SU-DHL-6 (cell line): ENCODE measurements around the gene SMYD4.

Experiments
- EZH2phosphoT487 ChIP-seq: fragments of 200-600 bp; sonication (generic), shearing (Covaris generic); conservative IDR thresholded peaks from 2 replicates; pipeline ENCODE4 v1.6.1; 2018; ENCODE audit warnings: mild to moderate bottlenecking, antibody characterized with exemption, low read length, moderate library complexity, mixed read lengths
- TF ChIP-seq, protein P1 (sequence below): fragments of 200-600 bp; sonication (generic); IDR thresholded peaks from one replicate; pipeline ENCODE4 v1.5.1; 2017; ENCODE audit warnings: antibody characterized with exemption, mild to moderate bottlenecking, low read length, moderate library complexity; ENCODE audit not compliant: insufficient read depth, poor library complexity, severe bottlenecking

DNA sequence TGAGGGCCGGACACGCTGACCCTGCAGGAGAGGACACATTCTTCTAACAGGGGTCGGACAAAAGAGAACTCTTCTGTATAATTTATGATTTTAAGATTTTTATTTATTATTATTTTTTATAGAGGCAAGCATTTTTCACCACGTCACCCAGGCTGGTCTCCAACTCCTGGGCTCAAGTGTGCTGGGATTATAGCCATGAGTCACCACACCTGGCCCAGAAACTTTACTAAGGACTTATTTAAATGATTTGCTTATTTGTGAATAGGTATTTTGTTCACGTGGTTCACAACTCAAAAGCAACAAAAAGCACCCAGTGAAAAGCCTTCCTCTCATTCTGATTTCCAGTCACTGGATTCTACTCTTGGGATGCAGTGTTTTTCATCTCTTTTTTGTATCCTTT lies 70.2 kb downstream of the SMYD4 start:
- TF ChIP-seq, protein P1, sequence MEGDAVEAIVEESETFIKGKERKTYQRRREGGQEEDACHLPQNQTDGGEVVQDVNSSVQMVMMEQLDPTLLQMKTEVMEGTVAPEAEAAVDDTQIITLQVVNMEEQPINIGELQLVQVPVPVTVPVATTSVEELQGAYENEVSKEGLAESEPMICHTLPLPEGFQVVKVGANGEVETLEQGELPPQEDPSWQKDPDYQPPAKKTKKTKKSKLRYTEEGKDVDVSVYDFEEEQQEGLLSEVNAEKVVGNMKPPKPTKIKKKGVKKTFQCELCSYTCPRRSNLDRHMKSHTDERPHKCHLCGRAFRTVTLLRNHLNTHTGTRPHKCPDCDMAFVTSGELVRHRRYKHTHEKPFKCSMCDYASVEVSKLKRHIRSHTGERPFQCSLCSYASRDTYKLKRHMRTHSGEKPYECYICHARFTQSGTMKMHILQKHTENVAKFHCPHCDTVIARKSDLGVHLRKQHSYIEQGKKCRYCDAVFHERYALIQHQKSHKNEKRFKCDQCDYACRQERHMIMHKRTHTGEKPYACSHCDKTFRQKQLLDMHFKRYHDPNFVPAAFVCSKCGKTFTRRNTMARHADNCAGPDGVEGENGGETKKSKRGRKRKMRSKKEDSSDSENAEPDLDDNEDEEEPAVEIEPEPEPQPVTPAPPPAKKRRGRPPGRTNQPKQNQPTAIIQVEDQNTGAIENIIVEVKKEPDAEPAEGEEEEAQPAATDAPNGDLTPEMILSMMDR: no peak
- no peak for TF ChIP-seq EZH2phosphoT487
